Measurements from ENCODE around the gene KLHL25. TPM values are rescaled to one million over a fixed set of nuclear protein-coding genes. Genes with fewer than 3 reads are reported as not detected.

KLHL25 gene
- total and polyA plus RNA-seq, 5 donors from 2014 or later = 0.76 to 8.8 (median 1.5) TPM

- Histone ChIP-seq H3K27ac (ENCODE audit: insufficient read depth, low read length, poor library complexity, severe bottlenecking) (no peak overlapping the region), H3K27me3 (ENCODE audit: control insufficient read depth, insufficient read depth, low read length) (no peaks in the 10 kb centered on the region), H3K4me1 (ENCODE audit: control insufficient read depth, insufficient read depth, low read length, poor library complexity, severe bottlenecking) (no peaks in the 10 kb centered on the region), H3K36me3 (ENCODE audit: control insufficient read depth, insufficient read depth, low read length) (no peaks in the 10 kb centered on the region), H3K9me3 (ENCODE audit: control insufficient read depth in 2 of 2, low read length in 2 of 2) (no peaks in the 10 kb centered on the region), H3K4me3 (ENCODE audit: low read depth, low read length) (no peak overlapping the region)
- Mint-ChIP-seq H3K9me3 (no peaks in the 10 kb centered on the region), H3K4me1 (peaks cover 0 to 12% (median 2%) of the 10 kb centered on the region in 4 donors), H3K4me3 (no peak overlapping the region), H3K27me3 (no peaks in the 10 kb centered on the region), H3K36me3 (no peaks in the 10 kb centered on the region), H3K27ac (peak overlapping the region in 2 of 3 donors; percentile 44 to 79)
- DNase-seq = no peak
- ATAC-seq (ENCODE audit: low read depth in 2 of 2) = no peak
Measured at GRCh38 chr15:85764649-85765277, 30.0 kb downstream of the KLHL25 start.

- H3K36me3 Mint-ChIP-seq = no peaks in the 10 kb centered on the region
- no peak overlapping the region for H3K4me3 ChIP-seq (ENCODE audit: low read depth, low read length)
- H3K4me1 Mint-ChIP-seq = peaks cover 0 to 12% (median 2%) of the 10 kb centered on the region in 4 donors
- ATAC-seq (ENCODE audit: low read depth in 2 of 2) (no peak), DNase-seq (no peak)
- H3K27me3 Mint-ChIP-seq = no peaks in the 10 kb centered on the region
- no peaks in the 10 kb centered on the region for H3K9me3 ChIP-seq (ENCODE audit: control insufficient read depth in 2 of 2, low read length in 2 of 2)
- H3K9me3 Mint-ChIP-seq = no peaks in the 10 kb centered on the region
- no peaks in the 10 kb centered on the region for H3K36me3 ChIP-seq (ENCODE audit: control insufficient read depth, insufficient read depth, low read length)
- no peaks in the 10 kb centered on the region for H3K27me3 ChIP-seq (ENCODE audit: control insufficient read depth, insufficient read depth, low read length)
- H3K4me1 ChIP-seq (ENCODE audit: control insufficient read depth, insufficient read depth, low read length, poor library complexity, severe bottlenecking) = no peaks in the 10 kb centered on the region
- H3K27ac ChIP-seq (ENCODE audit: insufficient read depth, low read length, poor library complexity, severe bottlenecking) = no peak overlapping the region
- peak overlapping the region in 1 of 3 donors; percentile 17 for H3K27ac Mint-ChIP-seq
- H3K4me3 Mint-ChIP-seq = no peak overlapping the region
Measured at GRCh38 chr15:85763673-85764633, 30.8 kb downstream of the KLHL25 start.

- ATAC-seq (ENCODE audit: low read depth in 2 of 2) = no peak
- peaks cover 0 to 12% (median 2%) of the 10 kb centered on the region in 4 donors for H3K4me1 Mint-ChIP-seq
- Histone ChIP-seq H3K27me3 (ENCODE audit: control insufficient read depth, insufficient read depth, low read length) (no peaks in the 10 kb centered on the region), H3K9me3 (ENCODE audit: control insufficient read depth in 2 of 2, low read length in 2 of 2) (no peaks in the 10 kb centered on the region), H3K27ac (ENCODE audit: insufficient read depth, low read length, poor library complexity, severe bottlenecking) (no peak overlapping the region), H3K4me3 (ENCODE audit: low read depth, low read length) (no peak overlapping the region), H3K36me3 (ENCODE audit: control insufficient read depth, insufficient read depth, low read length) (peaks cover 2% of the 10 kb centered on the region), H3K4me1 (ENCODE audit: control insufficient read depth, insufficient read depth, low read length, poor library complexity, severe bottlenecking) (no peaks in the 10 kb centered on the region)
- H3K27ac Mint-ChIP-seq = peak overlapping the region in 1 of 3 donors; percentile 17
- no peaks in the 10 kb centered on the region for H3K27me3 Mint-ChIP-seq
- DNase-seq = no peak
- H3K4me3 Mint-ChIP-seq = no peak overlapping the region
- no peaks in the 10 kb centered on the region for H3K9me3 Mint-ChIP-seq
- no peaks in the 10 kb centered on the region for H3K36me3 Mint-ChIP-seq
Measured at GRCh38 chr15:85763157-85763556, 31.6 kb downstream of the KLHL25 start.

- no peaks in the 10 kb centered on the region for H3K4me1 ChIP-seq (ENCODE audit: control insufficient read depth, insufficient read depth, low read length, poor library complexity, severe bottlenecking)
- no peak overlapping the region for H3K27ac Mint-ChIP-seq
- no peaks in the 10 kb centered on the region for H3K9me3 Mint-ChIP-seq
- no peak overlapping the region for H3K27ac ChIP-seq (ENCODE audit: insufficient read depth, low read length, poor library complexity, severe bottlenecking)
- H3K4me1 Mint-ChIP-seq = peaks cover 0 to 12% (median 2%) of the 10 kb centered on the region in 4 donors
- no peak overlapping the region for H3K4me3 Mint-ChIP-seq
- DNase-seq = no peak
- H3K36me3 ChIP-seq (ENCODE audit: control insufficient read depth, insufficient read depth, low read length) = peaks cover 2% of the 10 kb centered on the region
- no peak overlapping the region for H3K4me3 ChIP-seq (ENCODE audit: low read depth, low read length)
- no peak for ATAC-seq (ENCODE audit: low read depth in 2 of 2)
- H3K9me3 ChIP-seq (ENCODE audit: control insufficient read depth in 2 of 2, low read length in 2 of 2) = no peaks in the 10 kb centered on the region
- no peaks in the 10 kb centered on the region for H3K27me3 ChIP-seq (ENCODE audit: control insufficient read depth, insufficient read depth, low read length)
- no peaks in the 10 kb centered on the region for H3K27me3 Mint-ChIP-seq
- H3K36me3 Mint-ChIP-seq = no peaks in the 10 kb centered on the region
Measured at GRCh38 chr15:85762756-85763127, 32.0 kb downstream of the KLHL25 start.

- H3K4me3 Mint-ChIP-seq = no peak overlapping the region
- H3K9me3 Mint-ChIP-seq = no peaks in the 10 kb centered on the region
- no peaks in the 10 kb centered on the region for H3K27me3 ChIP-seq (ENCODE audit: control insufficient read depth, insufficient read depth, low read length)
- H3K4me1 ChIP-seq (ENCODE audit: control insufficient read depth, insufficient read depth, low read length, poor library complexity, severe bottlenecking) = no peaks in the 10 kb centered on the region
- no peaks in the 10 kb centered on the region for H3K36me3 Mint-ChIP-seq
- no peak overlapping the region for H3K27ac Mint-ChIP-seq
- H3K4me3 ChIP-seq (ENCODE audit: low read depth, low read length) = no peak overlapping the region
- H3K27ac ChIP-seq (ENCODE audit: insufficient read depth, low read length, poor library complexity, severe bottlenecking) = no peak overlapping the region
- H3K9me3 ChIP-seq (ENCODE audit: control insufficient read depth in 2 of 2, low read length in 2 of 2) = no peaks in the 10 kb centered on the region
- peaks cover 0 to 9% (median 2%) of the 10 kb centered on the region in 4 donors for H3K4me1 Mint-ChIP-seq
- DNase-seq (no peak), ATAC-seq (ENCODE audit: low read depth in 2 of 2) (no peak)
- no peaks in the 10 kb centered on the region for H3K27me3 Mint-ChIP-seq
- H3K36me3 ChIP-seq (ENCODE audit: control insufficient read depth, insufficient read depth, low read length) = peaks cover 2% of the 10 kb centered on the region
Measured at GRCh38 chr15:85762039-85762755, 32.5 kb downstream of the KLHL25 start.

GRCh38 chr15:85761635-85762034, 33.1 kb downstream of the KLHL25 start:
- H3K27me3 Mint-ChIP-seq = no peaks in the 10 kb centered on the region
- no peaks in the 10 kb centered on the region for H3K36me3 Mint-ChIP-seq
- no peak for ATAC-seq (ENCODE audit: low read depth in 2 of 2)
- H3K4me3 Mint-ChIP-seq = no peak overlapping the region
- H3K27ac ChIP-seq (ENCODE audit: insufficient read depth, low read length, poor library complexity, severe bottlenecking) = no peak overlapping the region
- H3K4me3 ChIP-seq (ENCODE audit: low read depth, low read length) = no peak overlapping the region
- DNase-seq = no peak
- no peaks in the 10 kb centered on the region for H3K9me3 Mint-ChIP-seq
- no peaks in the 10 kb centered on the region for H3K9me3 ChIP-seq (ENCODE audit: control insufficient read depth in 2 of 2, low read length in 2 of 2)
- H3K27ac Mint-ChIP-seq = no peak overlapping the region
- no peaks in the 10 kb centered on the region for H3K4me1 ChIP-seq (ENCODE audit: control insufficient read depth, insufficient read depth, low read length, poor library complexity, severe bottlenecking)
- H3K4me1 Mint-ChIP-seq = peaks cover 0 to 7% (median 2%) of the 10 kb centered on the region in 4 donors
- H3K36me3 ChIP-seq (ENCODE audit: control insufficient read depth, insufficient read depth, low read length) = peaks cover 2% of the 10 kb centered on the region
- no peaks in the 10 kb centered on the region for H3K27me3 ChIP-seq (ENCODE audit: control insufficient read depth, insufficient read depth, low read length)

GRCh38 chr15:85760531-85761371, 34.0 kb downstream of the KLHL25 start:
- Histone ChIP-seq H3K4me3 (ENCODE audit: low read depth, low read length) (no peak overlapping the region), H3K27ac (ENCODE audit: insufficient read depth, low read length, poor library complexity, severe bottlenecking) (no peak overlapping the region), H3K27me3 (ENCODE audit: control insufficient read depth, insufficient read depth, low read length) (no peaks in the 10 kb centered on the region), H3K36me3 (ENCODE audit: control insufficient read depth, insufficient read depth, low read length) (peaks cover 2% of the 10 kb centered on the region), H3K9me3 (ENCODE audit: control insufficient read depth in 2 of 2, low read length in 2 of 2) (no peaks in the 10 kb centered on the region), H3K4me1 (ENCODE audit: control insufficient read depth, insufficient read depth, low read length, poor library complexity, severe bottlenecking) (no peaks in the 10 kb centered on the region)
- Mint-ChIP-seq H3K27me3 (no peaks in the 10 kb centered on the region), H3K36me3 (no peaks in the 10 kb centered on the region), H3K4me3 (no peak overlapping the region), H3K4me1 (peaks cover 0 to 7% (median under 1%) of the 10 kb centered on the region in 4 donors), H3K9me3 (no peaks in the 10 kb centered on the region), H3K27ac (no peak overlapping the region)
- no peak for DNase-seq
- no peak for ATAC-seq (ENCODE audit: low read depth in 2 of 2)
